DMS53 (cell line): Measurements from ENCODE around the gene TBL1X.

ENCODE experiments used
- DNase-seq: peaks from one replicate; lab custom pipeline; 2025; lab: John Stamatoyannopoulos, UW

TBL1X gene

GRCh38 chrX:9707306-9708033 is 242.6 kb downstream of the TBL1X start:
- no peak for DNase-seq

DNA sequence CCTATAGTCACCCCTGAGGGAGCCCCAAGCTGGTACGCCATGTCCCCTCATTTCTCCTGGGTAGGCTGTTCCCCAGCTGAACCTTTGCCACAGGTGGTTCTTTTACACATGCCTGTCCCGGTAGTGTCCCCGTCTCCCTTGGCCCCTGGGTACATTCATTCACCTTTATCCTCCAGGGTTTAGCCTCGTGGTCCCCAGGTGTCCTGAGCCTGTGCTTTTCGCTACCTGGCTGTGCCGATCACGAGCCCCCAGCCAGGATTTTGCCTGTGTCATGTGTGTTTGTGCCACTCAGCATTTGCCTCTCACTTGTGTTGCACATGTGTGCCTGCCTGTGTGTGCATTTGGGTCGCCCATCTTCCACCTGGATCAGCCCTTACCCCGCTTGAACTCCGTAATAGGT is 243.2 kb downstream of the TBL1X start:
- DNase-seq = no peak

- peak; percentile 65 for DNase-seq
Observed at GRCh38 chrX:9708923-9709553, 244.2 kb downstream of the TBL1X start.

DNA sequence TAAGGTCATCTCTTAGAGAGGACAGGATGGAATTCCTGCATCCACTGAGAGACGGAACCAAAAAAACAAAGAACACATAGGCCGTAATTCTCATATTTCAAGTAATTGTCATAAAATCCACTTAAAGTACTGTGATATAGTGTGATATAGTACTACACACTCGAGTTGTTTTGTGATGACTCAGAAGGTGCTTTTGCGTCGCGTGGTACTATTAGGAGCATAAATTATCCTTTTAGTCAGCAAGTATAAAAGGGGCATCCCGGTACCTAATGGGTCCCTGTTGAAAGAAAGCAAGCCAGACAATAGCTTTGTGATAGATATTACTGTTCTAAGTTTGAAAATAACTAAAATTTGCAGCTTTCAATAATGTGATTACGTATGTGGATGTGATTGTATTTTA is 245.5 kb downstream of the TBL1X start:
- DNase-seq = no peak

DNA sequence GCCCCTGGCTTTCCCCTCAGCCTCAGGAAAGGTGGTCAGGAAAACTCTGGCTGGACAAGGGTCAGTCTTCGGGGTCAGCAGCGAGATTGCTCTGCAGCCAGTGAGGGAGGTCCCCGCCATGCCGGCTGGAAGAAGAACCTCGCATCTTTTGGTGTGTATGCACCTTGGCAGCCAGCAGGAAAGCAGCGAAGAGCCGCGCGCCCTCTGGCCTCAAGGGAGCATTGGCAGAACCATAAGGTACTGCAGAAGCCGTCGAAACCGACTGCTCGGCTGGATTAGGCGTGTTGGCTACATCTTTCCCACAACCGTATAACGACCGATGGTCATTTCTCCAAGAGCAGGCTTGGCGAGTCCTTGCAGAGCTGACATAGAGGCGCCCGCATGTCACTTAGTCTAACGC is 252.5 kb downstream of the TBL1X start:
- no peak for DNase-seq

- DNase-seq = no peak
Observed at GRCh38 chrX:9724711-9725110, 259.9 kb downstream of the TBL1X start.

DNA sequence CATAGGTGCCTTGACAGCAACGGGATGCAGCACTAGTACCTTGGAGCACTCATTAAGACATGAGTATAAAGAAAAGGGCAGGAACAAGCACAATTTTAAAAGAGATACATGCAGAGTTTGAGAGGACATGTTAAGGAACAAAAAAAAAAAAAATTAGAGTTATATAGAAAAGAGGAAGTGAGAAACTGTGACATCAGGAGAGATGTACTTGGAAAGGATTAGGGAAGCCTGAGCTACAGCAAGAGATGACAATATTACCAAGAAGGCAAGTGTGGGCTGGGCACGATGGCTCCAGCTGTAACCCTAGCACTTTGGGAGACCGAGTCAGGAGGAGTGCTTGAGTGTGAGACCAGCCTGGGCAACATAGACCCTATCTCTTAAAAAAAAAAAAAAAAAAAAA is 263.4 kb downstream of the TBL1X start:
- DNase-seq = no peak

GRCh38 chrX:9729171-9729885 is 264.5 kb downstream of the TBL1X start:
- DNase-seq = no peak

DNA sequence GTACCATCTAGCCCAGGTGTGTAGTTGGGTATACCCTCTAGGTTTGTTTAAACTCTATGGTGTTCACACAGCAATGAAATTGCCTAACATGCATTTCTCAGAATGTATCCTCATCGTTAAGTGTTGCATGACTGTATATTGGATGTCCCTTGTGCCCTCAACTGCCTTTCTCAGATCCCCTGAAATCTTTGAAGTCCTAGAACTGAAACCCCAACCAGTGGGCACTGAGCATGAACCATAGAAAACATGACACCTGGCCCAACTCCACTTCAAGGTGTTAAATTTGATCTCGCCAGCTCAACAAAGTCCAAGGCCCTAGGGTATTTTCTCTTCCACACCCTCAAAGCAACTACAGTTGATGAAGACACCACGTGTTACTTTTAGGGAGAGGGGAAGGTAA is 265.2 kb downstream of the TBL1X start:
- no peak for DNase-seq

DNA sequence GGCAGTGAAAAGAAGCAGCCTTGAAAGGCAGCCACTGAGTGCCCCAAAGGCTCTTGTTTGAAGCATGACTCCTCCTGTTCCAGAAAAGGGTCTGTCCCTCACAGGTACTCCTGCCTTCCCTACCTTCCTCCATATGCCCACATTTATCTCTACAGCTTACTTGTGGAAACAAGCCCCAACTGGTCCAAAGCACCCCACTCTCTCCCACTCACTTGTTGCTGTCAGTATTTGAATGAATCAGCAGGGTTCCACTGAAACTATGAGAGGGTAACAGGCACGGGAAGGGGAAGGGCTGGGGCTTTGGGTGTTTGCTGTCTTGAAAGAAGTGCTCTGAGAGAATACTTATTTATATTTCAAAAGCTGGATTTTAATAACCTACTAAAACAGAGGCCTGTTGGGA is 265.9 kb downstream of the TBL1X start:
- DNase-seq = no peak

- DNase-seq = no peak
Observed at GRCh38 chrX:9737363-9737762, 272.5 kb downstream of the TBL1X start.

GRCh38 chrX:9738151-9738550 is 273.3 kb downstream of the TBL1X start:
- no peak for DNase-seq

GRCh38 chrX:9739130-9739529 is 274.3 kb downstream of the TBL1X start:
- DNase-seq = no peak

DNA sequence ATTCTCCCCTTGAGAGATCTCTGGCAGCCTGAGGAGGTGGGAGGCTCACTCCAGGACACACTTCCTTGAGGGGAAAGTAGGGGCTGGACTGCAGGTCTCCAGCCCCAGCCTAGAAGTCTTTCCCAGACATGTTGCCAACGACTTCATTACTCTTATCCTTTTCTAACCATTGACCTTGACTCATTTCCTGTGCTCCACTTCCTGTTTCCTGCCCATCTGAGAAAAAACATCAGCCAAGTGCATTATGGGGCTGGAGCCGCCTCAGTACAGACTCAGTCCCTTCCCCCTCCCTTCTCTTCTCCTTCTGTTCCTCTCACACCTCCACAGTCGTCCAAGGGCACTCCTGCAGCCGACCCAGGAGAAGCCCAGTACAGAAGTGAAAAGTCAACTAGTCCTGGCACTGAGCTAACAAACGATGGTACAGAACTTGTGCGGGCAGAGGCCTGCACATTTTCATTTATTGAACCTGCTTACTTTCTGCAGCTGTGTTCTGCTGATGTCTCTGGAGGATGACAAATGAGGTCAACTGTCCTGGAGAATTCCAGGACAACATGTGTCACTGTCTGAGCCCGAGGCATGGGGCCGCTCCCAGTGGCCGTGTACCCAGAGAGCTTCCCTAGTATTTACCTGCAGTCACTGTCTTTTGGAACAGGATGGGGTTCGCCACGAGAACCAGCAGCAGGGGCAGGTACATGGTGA is 280.7 kb downstream of the TBL1X start:
- DNase-seq = no peak

DNA sequence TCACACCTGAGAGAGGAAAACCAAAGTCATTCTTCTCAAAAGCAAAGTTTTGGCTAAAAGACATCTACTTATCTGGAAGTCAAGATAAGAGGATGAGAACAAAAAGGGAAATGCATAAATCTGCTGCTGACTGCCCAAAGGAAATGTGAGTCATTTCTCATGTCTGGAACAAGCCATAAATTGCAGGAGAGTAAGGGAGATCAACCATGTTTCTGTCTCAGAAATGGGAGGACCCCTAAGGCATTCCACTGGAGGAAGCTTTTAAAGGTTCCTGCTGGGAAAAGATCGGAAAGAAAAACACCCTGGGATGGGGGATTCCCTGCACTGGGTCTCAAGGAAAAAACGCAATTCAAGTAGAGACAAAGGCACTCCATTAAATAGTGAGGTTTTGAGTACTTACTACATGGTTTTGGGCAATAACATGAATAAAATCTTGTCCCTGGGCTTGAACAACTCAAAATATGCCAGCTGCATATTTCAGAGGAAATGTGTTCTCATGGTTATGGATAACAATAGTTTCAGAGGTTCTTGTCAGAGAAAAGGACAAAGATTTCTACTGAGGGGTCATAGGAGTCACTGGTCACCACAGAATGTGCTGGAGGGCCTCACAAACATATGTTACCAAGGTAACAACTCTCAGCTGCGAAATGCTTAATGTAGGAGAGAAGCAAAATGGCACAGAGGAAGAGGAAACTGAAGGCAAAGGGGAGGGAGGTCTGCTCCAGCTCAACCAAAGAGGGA is 281.5 kb downstream of the TBL1X start:
- DNase-seq = no peak

GRCh38 chrX:9747644-9748043 is 282.8 kb downstream of the TBL1X start:
- DNase-seq = no peak

DNA sequence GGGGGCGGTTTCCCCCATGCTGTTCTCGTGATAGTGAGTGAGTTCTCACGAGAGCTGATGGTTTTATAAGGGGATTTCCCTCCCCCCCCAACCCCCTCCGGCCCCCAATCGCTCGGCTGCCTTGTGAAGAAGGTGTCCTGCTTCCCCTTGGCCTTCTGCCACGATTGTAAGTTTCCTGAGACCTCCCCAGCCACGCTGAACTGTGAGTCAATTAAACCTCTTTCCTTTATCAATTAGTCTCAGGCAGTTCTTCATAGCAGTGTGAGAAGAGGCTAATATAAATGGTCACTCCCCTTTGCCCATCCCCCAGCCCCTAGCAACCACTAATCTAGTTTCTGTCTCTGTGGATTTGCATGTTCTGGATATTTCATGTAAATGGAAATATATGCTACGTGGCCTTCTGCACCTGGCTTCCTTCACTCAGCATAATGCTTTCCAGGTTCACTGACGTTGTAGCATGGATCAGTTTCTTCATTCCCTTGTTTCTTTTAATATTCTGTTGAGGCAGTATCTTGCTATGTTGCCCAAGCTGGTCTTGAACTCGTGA is 284.4 kb downstream of the TBL1X start:
- DNase-seq = no peak

DNA sequence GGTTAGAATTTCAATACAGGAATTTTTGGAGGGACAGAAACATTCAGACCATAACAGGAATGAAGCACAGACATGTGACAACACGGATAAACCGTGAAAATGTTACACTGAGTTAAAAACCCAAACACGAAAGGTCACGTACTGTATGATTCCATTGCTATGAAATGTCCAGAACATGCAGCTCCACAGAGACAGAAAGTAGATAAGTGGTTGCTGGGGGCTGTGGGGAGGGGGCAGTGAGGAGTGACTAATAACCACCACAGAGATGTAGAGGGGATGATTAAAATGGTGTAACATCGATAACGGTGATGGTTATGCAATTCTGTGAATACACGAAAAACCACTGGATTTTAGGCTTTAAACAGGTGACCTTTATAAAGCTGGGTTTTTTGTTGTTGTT is 292.5 kb downstream of the TBL1X start:
- no peak for DNase-seq

- no peak for DNase-seq
Observed at GRCh38 chrX:9758021-9758638, 293.3 kb downstream of the TBL1X start.

GRCh38 chrX:9759337-9759736 is 294.5 kb downstream of the TBL1X start:
- DNase-seq = peak; percentile 9

DNA sequence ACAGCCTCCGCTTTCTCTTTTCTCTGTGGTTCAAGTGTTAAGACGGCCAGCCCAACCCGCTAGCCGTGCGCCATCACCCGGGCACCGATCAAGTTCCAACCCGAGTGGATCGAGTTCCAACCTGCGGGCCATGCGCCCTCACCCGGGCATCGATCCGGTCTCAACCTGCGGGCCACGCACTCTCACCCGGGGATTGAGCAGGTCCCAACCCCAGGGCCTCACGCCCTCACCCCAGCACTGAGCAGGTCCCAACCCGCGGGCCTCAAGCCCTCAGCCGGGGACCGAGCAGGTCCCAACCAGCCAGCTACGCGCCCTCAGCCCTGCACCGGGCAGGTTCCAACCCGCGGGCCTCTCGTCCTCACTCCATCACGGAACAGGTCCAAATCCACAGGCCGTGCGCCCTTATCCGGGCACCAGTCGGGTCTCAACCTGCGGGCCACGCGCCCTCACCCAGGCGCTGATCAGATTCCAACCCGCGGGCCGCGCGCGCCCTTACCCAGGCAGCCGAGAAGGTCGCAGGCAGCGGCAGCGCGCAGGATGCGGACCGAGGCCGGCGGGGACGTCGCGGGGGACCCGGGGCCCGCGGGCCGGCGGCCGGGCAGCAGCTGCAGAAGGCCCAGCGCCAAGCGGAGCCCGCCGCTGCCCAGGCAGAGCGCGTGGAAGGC is 300.3 kb downstream of the TBL1X start:
- DNase-seq = no peak
